GM12878 (cell line): Measurements from ENCODE around the gene ARAP2. TPM values are rescaled to one million over a fixed set of nuclear protein-coding genes. Genes with fewer than 3 reads are reported as not detected.

Source experiments
- ATAC-seq: fragments of 200-7000 bp; cut with Tn5 transposase; 3 replicates; pipeline ENCODE4 v1.9.1; 2020; ENCODE audit warnings: mild to moderate bottlenecking, moderate library complexity
- BruUV-seq: library from RNA; stranded (reverse); fragments of 400-500 nt; replicated peaks from 2 replicates; lab custom pipeline; 2021; lab: Mats Ljungman, UMichigan
- CTCF ChIA-PET: fragments of 300-600 bp; sonication (Branson Sonifier 250); formaldehyde crosslinking; extraction: SDS; loops from one replicate; lab custom pipeline; 2021; ENCODE audit warnings: inconsistent platforms; lab: Yijun Ruan, JAX
- POLR2A ChIA-PET: fragments of 350-600 bp; formaldehyde crosslinking; extraction: SDS; loops from one replicate; lab custom pipeline; 2021; ENCODE audit warnings: inconsistent platforms; lab: Charles Lee
- RAD21 ChIA-PET: fragments of 300-600 bp; sonication (Branson Sonifier 250); formaldehyde crosslinking; loops from one replicate; lab custom pipeline; 2023; ENCODE audit warnings: antibody characterized with exemption; ENCODE audit not compliant: unreplicated experiment; lab: Charles Lee
- SMC1A ChIA-PET: fragments of 300-600 bp; sonication (Branson Sonifier 250); formaldehyde crosslinking; loops from one replicate; lab custom pipeline; 2023; ENCODE audit not compliant: unreplicated experiment, uncharacterized antibody; lab: Charles Lee
- DNase-seq: peaks from one replicate; pipeline ENCODE4 v3.0.0-alpha.2; 2011; ENCODE audit warnings: low read depth, low spot score
- FAIRE-seq: peaks from 3 replicates; lab custom pipeline; 2011; peaks lifted over from hg19 to GRCh38; lab: Jason Lieb, UNC
- H2AFZ ChIP-seq: 2 replicates; pipeline ENCODE4 v1.6.0; 2011; ENCODE audit warnings: low read depth, low read length, control low read depth; ENCODE audit not compliant: control insufficient read depth
- H3K27ac ChIP-seq: 2 replicates; pipeline ENCODE4 v1.5.1; 2011; ENCODE audit warnings: control low read depth; ENCODE audit not compliant: control insufficient read depth, insufficient read depth
- H3K27me3 ChIP-seq, 2 experiments: replicated peaks in 1 of 2; 2 replicates each; pipeline versions ENCODE4 v1.6.0 to v1.6.1; 2011; ENCODE audit warnings: low read length in 1 of 2; ENCODE audit not compliant: control insufficient read depth in 2 of 2, insufficient read depth in 2 of 2
- H3K36me3 ChIP-seq, 2 experiments: 2 replicates each; pipeline ENCODE4 v1.5.1; 2011; ENCODE audit warnings: low read length in 1 of 2; ENCODE audit not compliant: control insufficient read depth in 2 of 2, insufficient read depth in 2 of 2
- H3K4me1 ChIP-seq: 2 replicates; pipeline ENCODE4 v1.6.1; 2011; ENCODE audit warnings: mild to moderate bottlenecking, low read length, moderate library complexity, mixed read lengths; ENCODE audit not compliant: control insufficient read depth, insufficient read depth
- H3K4me2 ChIP-seq: 2 replicates; pipeline ENCODE4 v1.6.0; 2011; ENCODE audit warnings: control low read depth; ENCODE audit not compliant: control insufficient read depth, insufficient read depth
- H3K4me3 ChIP-seq: fragments of 200-600 bp; sonication (generic); 2 replicates; pipeline ENCODE4 v1.5.1; 2016
- H3K79me2 ChIP-seq: 2 replicates; pipeline ENCODE4 v1.6.0; 2011; ENCODE audit warnings: low read length; ENCODE audit not compliant: control insufficient read depth, insufficient read depth
- H3K9ac ChIP-seq: 2 replicates; pipeline ENCODE4 v1.8.0; 2011; ENCODE audit warnings: low read length, control low read depth, mixed read lengths; ENCODE audit not compliant: control insufficient read depth, insufficient read depth
- H3K9me3 ChIP-seq: replicated peaks from 3 replicates; pipeline ENCODE4 v1.5.1; 2011; ENCODE audit warnings: mild to moderate bottlenecking, low read length; ENCODE audit not compliant: control insufficient read depth, insufficient read depth
- H4K20me1 ChIP-seq: 2 replicates; pipeline ENCODE4 v1.6.0; 2011; ENCODE audit not compliant: control insufficient read depth, insufficient read depth
- ATF7 ChIP-seq: fragments of 450-650 bp; IDR thresholded peaks from 2 replicates; pipeline ENCODE4 v1.6.1; 2016; ENCODE audit warnings: low read depth, mild to moderate bottlenecking
- BMI1 ChIP-seq: fragments of 450-650 bp; IDR thresholded peaks from 2 replicates; pipeline ENCODE4 v1.6.1; 2016; ENCODE audit warnings: mild to moderate bottlenecking, moderate library complexity, borderline replicate concordance
- CHD1 ChIP-seq: IDR thresholded peaks from 2 replicates; pipeline ENCODE4 v1.6.1; 2012; ENCODE audit warnings: low read depth, low read length, improper control_type of control experiment
- EP300 ChIP-seq, 2 experiments: fragments of 150-350 bp in 1 of 2; IDR thresholded peaks; 2 replicates each; pipeline ENCODE4 v1.6.1; 2011 to 2012; ENCODE audit warnings: low read depth in 2 of 2, low read length in 2 of 2, borderline replicate concordance in 1 of 2, improper control_type of control experiment in 1 of 2, inconsistent platforms in 1 of 2; ENCODE audit not compliant: control insufficient read depth in 1 of 2
- ETV6 ChIP-seq, 2 experiments: fragments of 450-650 bp in 1 of 2; IDR thresholded peaks in 1 of 2; conservative IDR thresholded peaks in 1 of 2; 2 replicates each; pipeline ENCODE4 v1.6.1; 2014; ENCODE audit warnings: antibody characterized with exemption in 1 of 2, borderline replicate concordance in 1 of 2, low read depth in 1 of 2, mild to moderate bottlenecking in 1 of 2, moderate library complexity in 1 of 2
- EZH2 ChIP-seq: IDR thresholded peaks from 2 replicates; pipeline ENCODE4 v1.6.1; 2012; ENCODE audit warnings: low read depth, mild to moderate bottlenecking, control low read depth, inconsistent platforms, low read length, borderline replicate concordance; ENCODE audit not compliant: control insufficient read depth
- IKZF1 ChIP-seq: fragments of 450-650 bp; conservative IDR thresholded peaks from 2 replicates; pipeline ENCODE4 v1.6.1; 2017; ENCODE audit warnings: antibody characterized with exemption, mild to moderate bottlenecking
- JUNB ChIP-seq: IDR thresholded peaks from 2 replicates; pipeline ENCODE4 v1.6.1; 2016; ENCODE audit warnings: antibody characterized with exemption, mild to moderate bottlenecking
- JUND ChIP-seq: IDR thresholded peaks from 2 replicates; pipeline ENCODE4 v1.6.1; 2012; ENCODE audit warnings: low read depth, mild to moderate bottlenecking, low read length, improper control_type of control experiment, moderate library complexity
- NR2C1 ChIP-seq: fragments of 450-650 bp; IDR thresholded peaks from 2 replicates; pipeline ENCODE4 v1.6.1; 2017; ENCODE audit warnings: antibody characterized with exemption, mild to moderate bottlenecking, moderate library complexity
- SMAD1 ChIP-seq: fragments of 450-650 bp; IDR thresholded peaks from 2 replicates; pipeline ENCODE4 v1.6.1; 2018; ENCODE audit warnings: mild to moderate bottlenecking, low read depth; ENCODE audit not compliant: partially characterized antibody
- SMC3 ChIP-seq: IDR thresholded peaks from 2 replicates; pipeline ENCODE4 v1.6.1; 2011; ENCODE audit warnings: low read length, improper control_type of control experiment, borderline replicate concordance
- STAT3 ChIP-seq: IDR thresholded peaks from 2 replicates; pipeline ENCODE4 v1.6.1; 2011; ENCODE audit warnings: low read depth, low read length, improper control_type of control experiment
- YBX1 ChIP-seq: fragments of 450-650 bp; IDR thresholded peaks from 2 replicates; pipeline ENCODE4 v1.6.1; 2016; ENCODE audit warnings: antibody characterized with exemption
- ZNF384 ChIP-seq: IDR thresholded peaks from 2 replicates; pipeline ENCODE4 v1.6.1; 2012; ENCODE audit warnings: low read depth, mild to moderate bottlenecking, low read length, improper control_type of control experiment, borderline replicate concordance
- WGBS: methylation state at CpG from one replicate; pipeline ENCODE4 v1.1.6; 2016; ENCODE audit warnings: low lambda C conversion rate; ENCODE audit not compliant: insufficient replicate concordance, insufficient coverage; ENCODE audit errors: missing lambda C conversion rate; 5-methylcytosine and 5-hydroxymethylcytosine counted together
- in situ Hi-C: fragments of 300-500 bp; cut with MboI; formaldehyde crosslinking; loops from 9 replicates; pipeline ENCODE4 v1.14.3; 2018; ENCODE audit warnings: mixed read lengths
- intact Hi-C: fragments of 100-400 bp; cut with micrococcal nuclease; formaldehyde crosslinking; loops from one replicate; pipeline ENCODE4 v1.14.2; 2022; ENCODE audit not compliant: unreplicated experiment
- polyA plus RNA-seq, 11 experiments: library from polyadenylated mRNA; depleted of rRNA in 4 of 11; unstranded in 6 of 11; stranded (reverse) in 5 of 11; fragments of >200 nt; fragmentation: Nextera tagmentation in 4 of 11; fragmentation: Illumina TruSeq in 1 of 11; extraction: Ambion mirVana in 4 of 11; extraction: Trizol in 1 of 11; gene quantifications; 1 replicate in 1 of 11; 2 replicates in 10 of 11; pipeline versions ENCODE4 v1.2.1 to v1.2.3, GENCODE V29; 2011 to 2016; ENCODE audit warnings: inconsistent platforms in 2 of 11, missing spikeins in 2 of 11, low read depth in 1 of 11
- total RNA-seq, 4 experiments: library from RNA; depleted of rRNA in 3 of 4; stranded (reverse); fragments of >200 nt in 3 of 4; fragmentation: Illumina TruSeq in 1 of 4; extraction: Trizol in 1 of 4; gene quantifications; 2 replicates each; pipeline versions ENCODE4 v1.2.1 to v1.2.3, GENCODE V29; 2013 to 2021
- TF ChIP-seq, protein P1 (sequence below): IDR thresholded peaks from 2 replicates; pipeline ENCODE4 v1.6.1; 2011; ENCODE audit warnings: low read depth, low read length, improper control_type of control experiment, borderline replicate concordance
- TF ChIP-seq, protein P2 (sequence below): fragments of 450-650 bp; IDR thresholded peaks from 2 replicates; pipeline ENCODE4 v1.6.1; 2017; ENCODE audit warnings: low read depth, mild to moderate bottlenecking, moderate library complexity
- TF ChIP-seq, protein P3 (sequence below): IDR thresholded peaks from 2 replicates; pipeline ENCODE4 v1.6.1; 2011; ENCODE audit warnings: borderline replicate concordance, low read depth, mild to moderate bottlenecking, moderate library complexity, low read length; ENCODE audit not compliant: insufficient read depth, poor library complexity, severe bottlenecking

The ARAP2 gene
- total and polyA plus RNA-seq, 10 of the 15 experiments (the other 5 are each of a cell fraction or from before 2014, with no cell fraction given): 5.4 to 36.1 (median 12.2) TPM

DNA sequence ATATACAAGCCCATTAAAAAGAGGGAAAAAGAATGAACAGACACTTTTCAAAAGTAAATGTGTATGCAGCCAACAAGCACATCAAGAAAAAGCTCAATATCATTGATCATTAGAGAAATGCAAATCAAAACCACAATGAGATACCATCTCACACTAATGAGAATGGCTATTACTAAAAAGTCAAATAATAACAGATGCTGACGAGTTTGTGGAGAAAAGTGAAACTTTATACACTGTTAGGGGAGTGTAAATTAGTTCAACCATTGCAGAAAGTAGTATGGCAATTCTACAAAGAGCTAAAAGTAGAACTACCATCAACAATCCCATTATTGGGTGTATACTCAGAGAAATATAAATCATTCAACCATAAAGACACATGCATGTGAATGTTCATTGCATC, 203.0 kb downstream of the ARAP2 start (continued):
- TF ChIP-seq, protein P1, sequence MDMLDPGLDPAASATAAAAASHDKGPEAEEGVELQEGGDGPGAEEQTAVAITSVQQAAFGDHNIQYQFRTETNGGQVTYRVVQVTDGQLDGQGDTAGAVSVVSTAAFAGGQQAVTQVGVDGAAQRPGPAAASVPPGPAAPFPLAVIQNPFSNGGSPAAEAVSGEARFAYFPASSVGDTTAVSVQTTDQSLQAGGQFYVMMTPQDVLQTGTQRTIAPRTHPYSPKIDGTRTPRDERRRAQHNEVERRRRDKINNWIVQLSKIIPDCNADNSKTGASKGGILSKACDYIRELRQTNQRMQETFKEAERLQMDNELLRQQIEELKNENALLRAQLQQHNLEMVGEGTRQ: no peak
- TF ChIP-seq CHD1 (no peak), ATF7 (peak; percentile 42; the same call in 1 of the 2 replicates), EP300 (IDR thresholded peaks at IDR 0.05; ENCODE audit: borderline replicate concordance in 1 of 2, control insufficient read depth in 1 of 2, low read depth in 2 of 2, low read length in 2 of 2) (peak in 1 of 2 experiments; percentile 27; a peak in 1 of 4 replicates)
- TF ChIP-seq, protein P2, sequence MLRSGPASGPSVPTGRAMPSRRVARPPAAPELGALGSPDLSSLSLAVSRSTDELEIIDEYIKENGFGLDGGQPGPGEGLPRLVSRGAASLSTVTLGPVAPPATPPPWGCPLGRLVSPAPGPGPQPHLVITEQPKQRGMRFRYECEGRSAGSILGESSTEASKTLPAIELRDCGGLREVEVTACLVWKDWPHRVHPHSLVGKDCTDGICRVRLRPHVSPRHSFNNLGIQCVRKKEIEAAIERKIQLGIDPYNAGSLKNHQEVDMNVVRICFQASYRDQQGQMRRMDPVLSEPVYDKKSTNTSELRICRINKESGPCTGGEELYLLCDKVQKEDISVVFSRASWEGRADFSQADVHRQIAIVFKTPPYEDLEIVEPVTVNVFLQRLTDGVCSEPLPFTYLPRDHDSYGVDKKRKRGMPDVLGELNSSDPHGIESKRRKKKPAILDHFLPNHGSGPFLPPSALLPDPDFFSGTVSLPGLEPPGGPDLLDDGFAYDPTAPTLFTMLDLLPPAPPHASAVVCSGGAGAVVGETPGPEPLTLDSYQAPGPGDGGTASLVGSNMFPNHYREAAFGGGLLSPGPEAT: 0 out of 2 replicates have a peak, but pooled peaks have one; percentile 15

DNA sequence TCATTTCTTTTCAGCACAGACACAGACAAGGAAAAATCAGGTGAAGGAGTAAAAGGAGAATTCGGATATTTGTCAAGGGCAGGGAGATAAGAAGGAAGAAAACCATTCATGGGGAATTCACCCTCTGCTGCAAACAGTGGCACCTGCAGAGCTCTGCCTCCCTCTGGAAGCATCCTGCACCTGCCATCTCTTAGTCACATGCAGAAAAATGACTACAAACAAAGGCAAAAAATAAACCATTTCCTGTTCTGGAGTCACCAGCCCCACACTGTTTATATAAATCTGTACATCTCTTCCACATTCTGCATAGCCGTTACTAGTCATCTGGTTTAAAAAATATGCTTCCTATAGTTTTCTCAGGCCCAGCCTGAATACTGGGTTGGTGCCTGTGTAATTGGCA, 205.3 kb downstream of the ARAP2 start:
- H3K4me1 ChIP-seq: no peaks in the 10 kb centered on the region
- H2AFZ ChIP-seq: no peak overlapping the region
- H3K4me2 ChIP-seq: no peak overlapping the region
- no peaks in the 10 kb centered on the region for H4K20me1 ChIP-seq
- H3K27ac ChIP-seq: no peak overlapping the region
- no peak for FAIRE-seq
- no peak for TF ChIP-seq NR2C1
- no peak for TF ChIP-seq JUNB
- no peak for TF ChIP-seq YBX1
- no peak for TF ChIP-seq EZH2
- no peak for TF ChIP-seq IKZF1
- no peak for TF ChIP-seq ETV6 (conservative IDR thresholded peaks at IDR 0.05 in 1 of 2, IDR thresholded peaks at IDR 0.05 in 1 of 2; ENCODE audit: borderline replicate concordance in 1 of 2, low read depth in 1 of 2)
- TF ChIP-seq SMC3: no peak
- TF ChIP-seq JUND: no peak
- TF ChIP-seq STAT3: no peak
- no peak for TF ChIP-seq SMAD1
- no peak for TF ChIP-seq BMI1
- TF ChIP-seq, protein P3, sequence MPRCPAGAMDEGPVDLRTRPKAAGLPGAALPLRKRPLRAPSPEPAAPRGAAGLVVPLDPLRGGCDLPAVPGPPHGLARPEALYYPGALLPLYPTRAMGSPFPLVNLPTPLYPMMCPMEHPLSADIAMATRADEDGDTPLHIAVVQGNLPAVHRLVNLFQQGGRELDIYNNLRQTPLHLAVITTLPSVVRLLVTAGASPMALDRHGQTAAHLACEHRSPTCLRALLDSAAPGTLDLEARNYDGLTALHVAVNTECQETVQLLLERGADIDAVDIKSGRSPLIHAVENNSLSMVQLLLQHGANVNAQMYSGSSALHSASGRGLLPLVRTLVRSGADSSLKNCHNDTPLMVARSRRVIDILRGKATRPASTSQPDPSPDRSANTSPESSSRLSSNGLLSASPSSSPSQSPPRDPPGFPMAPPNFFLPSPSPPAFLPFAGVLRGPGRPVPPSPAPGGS: no peak
- TF ChIP-seq ZNF384: no peak
- ChIA-PET SMC1A (interaction anchor here (0.8 kb wide), 1 partner anchor 172 kb away, joined by 4 read pairs; no protein-coding TSS in a partner anchor), RAD21 (interaction anchor here (1.4 kb wide), 1 partner anchor 105 kb away, joined by 3 read pairs; no protein-coding TSS in a partner anchor), POLR2A (no interaction called here), CTCF (interaction anchor here (0.7 kb wide), 1 partner anchor 272 kb away, joined by 3 read pairs; no protein-coding TSS in a partner anchor)
- H3K36me3 ChIP-seq: no peaks in the 10 kb centered on the region
- intact Hi-C loops: no loop called here
- no peaks in the 10 kb centered on the region for H3K9me3 ChIP-seq
- in situ Hi-C loops: no loop called here
- 77% methylated on average over 2 of the region's 2 CpGs for WGBS
- H3K9ac ChIP-seq: no peak overlapping the region
- H3K79me2 ChIP-seq: no peaks in the 10 kb centered on the region
- no peak overlapping the region for H3K4me3 ChIP-seq
- peak; percentile 45; the same call in 2 of the 3 replicates for ATAC-seq
- BruUV-seq: no TSS peak
- DNase-seq: no peak
- no peaks in the 10 kb centered on the region for H3K27me3 ChIP-seq
